HepG2 (cell line): ENCODE results near the gene SPATA13. TPM values are rescaled to one million over a fixed set of nuclear protein-coding genes. Genes with fewer than 3 reads are reported as not detected.

Experiments used
- ATAC-seq: fragments of 200-7000 bp; cut with Tn5 transposase; 3 replicates; pipeline ENCODE4 v1.9.1; 2020; ENCODE audit warnings: mild to moderate bottlenecking, moderate library complexity
- BruUV-seq: library from RNA; stranded (reverse); fragments of 400-500 nt; replicated peaks from 2 replicates; lab custom pipeline; 2021; lab: Mats Ljungman, UMichigan
- CTCF ChIA-PET: fragments of 300-600 bp; formaldehyde crosslinking; extraction: SDS; loops from one replicate; lab custom pipeline; 2021; ENCODE audit warnings: low total read pairs, inconsistent platforms, low intra/inter-chr PET ratio; lab: Yijun Ruan, JAX
- POLR2A ChIA-PET: fragments of 350-600 bp; sonication (Branson Sonifier 250); formaldehyde crosslinking; loops from one replicate; lab custom pipeline; 2020; ENCODE audit warnings: antibody characterized with exemption, inconsistent platforms; lab: Yijun Ruan, JAX
- DNase-seq: peaks from one replicate; pipeline ENCODE4 v3.0.0-alpha.2; 2015; ENCODE audit warnings: low spot score
- FAIRE-seq: peaks from 3 replicates; lab custom pipeline; 2011; peaks lifted over from hg19 to GRCh38; lab: Jason Lieb, UNC
- H2AFZ ChIP-seq: one replicate; pipeline ENCODE4 v1.6.1; 2011; ENCODE audit warnings: low read length, inconsistent platforms
- H3K27ac ChIP-seq: fragments of 300-600 bp; 3 replicates; pipeline ENCODE4 v1.8.0; 2011; ENCODE audit warnings: mixed run types, mild to moderate bottlenecking, mixed read lengths, low read length, inconsistent platforms; ENCODE audit not compliant: insufficient read depth; ENCODE audit errors: extremely low read length
- H3K27me3 ChIP-seq, 2 experiments: fragments of 200-600 bp in 1 of 2; 2 replicates in 1 of 2; 3 replicates in 1 of 2; pipeline versions ENCODE4 v1.6.0 to v1.8.0; 2011; ENCODE audit warnings: low read length in 2 of 2, mild to moderate bottlenecking in 2 of 2, moderate library complexity in 2 of 2, inconsistent platforms in 1 of 2; ENCODE audit not compliant: insufficient read depth in 2 of 2, control insufficient read depth in 1 of 2
- H3K36me3 ChIP-seq, 2 experiments: fragments of 200-600 bp in 1 of 2; replicated peaks in 1 of 2; 2 replicates in 1 of 2; 3 replicates in 1 of 2; pipeline versions ENCODE4 v1.5.1 to v1.8.0; 2011; ENCODE audit warnings: low read length in 2 of 2, inconsistent platforms in 1 of 2; ENCODE audit not compliant: insufficient read depth in 2 of 2, control insufficient read depth in 1 of 2
- H3K4me1 ChIP-seq: 2 replicates; pipeline ENCODE4 v1.5.1; 2012; ENCODE audit warnings: low read length, inconsistent platforms; ENCODE audit not compliant: insufficient read depth
- H3K4me2 ChIP-seq: 2 replicates; pipeline ENCODE4 v1.6.0; 2011; ENCODE audit warnings: low read depth, low read length, inconsistent platforms
- H3K4me3 ChIP-seq, 3 experiments: fragments of 200-600 bp in 1 of 3; sonication (generic), shearing (Covaris generic) in 1 of 3; replicated peaks in 1 of 3; 2 replicates each; pipeline ENCODE4 v1.5.1; 2011 to 2016; ENCODE audit warnings: low read length in 3 of 3, inconsistent platforms in 2 of 3, low read depth in 2 of 3, mild to moderate bottlenecking in 2 of 3, control low read depth in 1 of 3, mixed read lengths in 1 of 3; ENCODE audit not compliant: insufficient read depth in 1 of 3
- H3K79me2 ChIP-seq: one replicate; pipeline ENCODE4 v1.6.1; 2011; ENCODE audit warnings: low read length, inconsistent platforms; ENCODE audit not compliant: insufficient read depth
- H3K9ac ChIP-seq: 2 replicates; pipeline ENCODE4 v1.6.0; 2011; ENCODE audit warnings: mild to moderate bottlenecking, low read depth, low read length, inconsistent platforms; ENCODE audit not compliant: insufficient read depth
- H3K9me3 ChIP-seq: 2 replicates; pipeline ENCODE4 v1.5.1; 2012; ENCODE audit warnings: mild to moderate bottlenecking, low read length
- H4K20me1 ChIP-seq: 2 replicates; pipeline ENCODE4 v1.6.0; 2011; ENCODE audit warnings: inconsistent platforms, mild to moderate bottlenecking, low read length, moderate library complexity; ENCODE audit not compliant: insufficient read depth
- ELF3 ChIP-seq: IDR thresholded peaks from 2 replicates; pipeline ENCODE4 v1.6.1; 2016; ENCODE audit warnings: missing genetic modification reagents, missing compliant biosample characterization
- GATAD1 ChIP-seq: IDR thresholded peaks from 2 replicates; pipeline ENCODE4 v1.6.1; 2016; ENCODE audit warnings: missing genetic modification reagents, missing compliant biosample characterization
- HNF4G ChIP-seq, 2 experiments: sonication (generic) in 1 of 2; formaldehyde crosslinking in 1 of 2; IDR thresholded peaks; 2 replicates each; pipeline versions ENCODE4 v1.4.0 to v1.6.1; 2011 to 2020; ENCODE audit warnings: borderline replicate concordance in 2 of 2, low read depth in 2 of 2, mild to moderate bottlenecking in 2 of 2, low read length in 1 of 2, missing genetic modification reagents in 1 of 2, moderate library complexity in 1 of 2
- RFX3 ChIP-seq: IDR thresholded peaks from 2 replicates; pipeline ENCODE4 v1.6.1; 2016; ENCODE audit warnings: missing biosample characterization, missing genetic modification reagents
- TBX3 ChIP-seq: fragments of 450-650 bp; IDR thresholded peaks from 2 replicates; pipeline ENCODE4 v1.6.1; 2017; ENCODE audit warnings: antibody characterized with exemption, mild to moderate bottlenecking, inconsistent platforms, borderline replicate concordance
- ZNF235 ChIP-seq: sonication (generic); formaldehyde crosslinking; IDR thresholded peaks from 2 replicates; pipeline ENCODE4 v1.8.1; 2023; ENCODE audit warnings: mild to moderate bottlenecking, missing genetic modification reagents, borderline replicate concordance
- WGBS: methylation state at CpG from one replicate; pipeline ENCODE4 v1.1.6; 2017; ENCODE audit warnings: low lambda C conversion rate; 5-methylcytosine and 5-hydroxymethylcytosine counted together
- in situ Hi-C: cut with HindIII; loops from 2 replicates; pipeline ENCODE4 v1.10.0; 2017; ENCODE audit warnings: low pct_unique_long_range_greater_than_20kb; ENCODE audit not compliant: extremely low pct_ligation_motif_present
- intact Hi-C: fragments of 100-400 bp; cut with micrococcal nuclease; formaldehyde crosslinking; loops from one replicate; pipeline ENCODE4 v1.10.0; 2022; ENCODE audit not compliant: unreplicated experiment
- polyA plus RNA-seq, 8 experiments: library from polyadenylated mRNA; depleted of rRNA in 3 of 8; stranded (reverse) in 7 of 8; unstranded in 1 of 8; fragments of >200 nt; fragmentation: Illumina TruSeq in 4 of 8; extraction: Trizol in 4 of 8; gene quantifications; 2 replicates each; pipeline versions ENCODE4 v1.2.1 to v1.2.3, GENCODE V29; 2011 to 2016; ENCODE audit warnings: low read depth in 4 of 8, missing spikeins in 1 of 8, mixed read lengths in 1 of 8; ENCODE audit not compliant: insufficient read depth in 1 of 8
- total RNA-seq, 5 experiments: library from RNA; depleted of rRNA; stranded (reverse); fragments of >200 nt; fragmentation: Illumina TruSeq; extraction: Trizol; gene quantifications; 2 replicates each; pipeline ENCODE4 v1.2.3, GENCODE V29; 2016; ENCODE audit warnings: low read depth in 1 of 5
- TF ChIP-seq, protein P1 (sequence below): sonication (generic); formaldehyde crosslinking; IDR thresholded peaks from 2 replicates; pipeline ENCODE4 v1.5.0; 2020; ENCODE audit warnings: mild to moderate bottlenecking, missing genetic modification reagents, borderline replicate concordance

SPATA13 gene
- total and polyA plus RNA-seq, 2 of the 13 experiments (the other 11 are each of a cell fraction or from before 2014, with no cell fraction given): 11.3 to 14.2 TPM

DNA sequence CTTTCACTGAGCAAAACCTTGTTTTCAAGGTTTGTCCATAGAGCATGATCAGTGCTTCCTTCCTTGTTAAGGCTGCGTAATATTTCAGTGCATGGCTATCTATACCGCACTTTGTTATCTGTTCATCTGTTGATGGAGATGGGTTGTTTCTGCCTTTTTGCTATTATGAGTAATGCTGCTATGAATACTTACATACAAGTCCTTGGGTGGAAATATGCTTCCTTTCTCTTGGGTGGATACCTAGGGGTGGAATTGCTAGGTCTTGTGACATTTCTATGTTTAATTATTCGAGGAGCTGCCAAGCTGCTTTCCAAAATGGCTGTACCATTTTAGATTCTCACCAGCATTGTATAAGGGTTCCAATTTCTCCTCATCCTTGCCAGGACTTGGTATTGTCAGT is 70.9 kb downstream of the SPATA13 start:
- Histone ChIP-seq H3K9me3 (no peaks in the 10 kb centered on the region), H3K36me3 (peaks cover 0 to 2% of the 10 kb centered on the region in 2 experiments; a peak in 2 of 5 replicates), H3K4me2 (no peak overlapping the region), H3K27me3 (no peaks in the 10 kb centered on the region), H2AFZ (no peak overlapping the region), H3K27ac (no peak overlapping the region), H3K4me1 (peaks cover 11% of the 10 kb centered on the region), H3K79me2 (no peaks in the 10 kb centered on the region), H3K4me3 (no peak overlapping the region), H3K9ac (no peak overlapping the region), H4K20me1 (peaks cover 5% of the 10 kb centered on the region; the same call in 1 of the 2 replicates)
- DNase-seq: no peak
- in situ Hi-C loops (no loop called here), intact Hi-C loops (no loop called here)
- no peak for TF ChIP-seq RFX3
- no peak for TF ChIP-seq HNF4G (IDR thresholded peaks at IDR 0.05; ENCODE audit: borderline replicate concordance, low read depth, low read length)
- no peak for TF ChIP-seq HNF4G (CRISPR knock-in tag; IDR thresholded peaks at IDR 0.05; ENCODE audit: borderline replicate concordance, low read depth)
- no peak for FAIRE-seq
- CTCF ChIA-PET: no interaction called here
- BruUV-seq: no TSS peak
- POLR2A ChIA-PET: no interaction called here
- no peak for ATAC-seq
- WGBS: 96% methylated on average over 3 of the region's 3 CpGs

DNA sequence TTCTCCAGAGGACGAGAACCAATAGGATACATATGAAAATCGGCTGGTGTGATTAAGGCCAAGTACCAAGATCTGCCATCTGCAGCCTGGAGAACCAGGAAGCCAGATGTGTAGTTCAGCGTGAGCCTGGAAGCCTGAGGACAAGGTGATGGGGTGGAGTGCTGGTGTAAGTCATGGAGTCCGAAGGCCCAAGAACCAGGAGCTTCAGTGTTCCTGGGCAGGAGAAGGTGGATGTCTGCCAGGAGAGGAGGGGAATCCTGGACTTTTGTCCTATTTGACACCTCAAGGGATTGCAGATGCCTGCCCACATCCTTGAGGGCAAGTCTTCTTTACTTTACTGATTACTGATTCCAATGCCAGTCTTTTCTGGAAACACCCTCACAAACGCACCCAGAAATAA is 71.5 kb downstream of the SPATA13 start:
- FAIRE-seq: no peak
- CTCF ChIA-PET: no interaction called here
- POLR2A ChIA-PET: no interaction called here
- H3K27ac ChIP-seq: no peak overlapping the region
- intact Hi-C loops: no loop called here
- peaks cover 5% of the 10 kb centered on the region; the same call in 1 of the 2 replicates for H4K20me1 ChIP-seq
- DNase-seq: no peak
- in situ Hi-C loops: no loop called here
- no peaks in the 10 kb centered on the region for H3K27me3 ChIP-seq
- no peak overlapping the region for H3K4me2 ChIP-seq
- TF ChIP-seq ZNF235: no peak
- TF ChIP-seq ELF3 (CRISPR knock-in tag): no peak
- TF ChIP-seq TBX3: no peak
- TF ChIP-seq, protein P1, sequence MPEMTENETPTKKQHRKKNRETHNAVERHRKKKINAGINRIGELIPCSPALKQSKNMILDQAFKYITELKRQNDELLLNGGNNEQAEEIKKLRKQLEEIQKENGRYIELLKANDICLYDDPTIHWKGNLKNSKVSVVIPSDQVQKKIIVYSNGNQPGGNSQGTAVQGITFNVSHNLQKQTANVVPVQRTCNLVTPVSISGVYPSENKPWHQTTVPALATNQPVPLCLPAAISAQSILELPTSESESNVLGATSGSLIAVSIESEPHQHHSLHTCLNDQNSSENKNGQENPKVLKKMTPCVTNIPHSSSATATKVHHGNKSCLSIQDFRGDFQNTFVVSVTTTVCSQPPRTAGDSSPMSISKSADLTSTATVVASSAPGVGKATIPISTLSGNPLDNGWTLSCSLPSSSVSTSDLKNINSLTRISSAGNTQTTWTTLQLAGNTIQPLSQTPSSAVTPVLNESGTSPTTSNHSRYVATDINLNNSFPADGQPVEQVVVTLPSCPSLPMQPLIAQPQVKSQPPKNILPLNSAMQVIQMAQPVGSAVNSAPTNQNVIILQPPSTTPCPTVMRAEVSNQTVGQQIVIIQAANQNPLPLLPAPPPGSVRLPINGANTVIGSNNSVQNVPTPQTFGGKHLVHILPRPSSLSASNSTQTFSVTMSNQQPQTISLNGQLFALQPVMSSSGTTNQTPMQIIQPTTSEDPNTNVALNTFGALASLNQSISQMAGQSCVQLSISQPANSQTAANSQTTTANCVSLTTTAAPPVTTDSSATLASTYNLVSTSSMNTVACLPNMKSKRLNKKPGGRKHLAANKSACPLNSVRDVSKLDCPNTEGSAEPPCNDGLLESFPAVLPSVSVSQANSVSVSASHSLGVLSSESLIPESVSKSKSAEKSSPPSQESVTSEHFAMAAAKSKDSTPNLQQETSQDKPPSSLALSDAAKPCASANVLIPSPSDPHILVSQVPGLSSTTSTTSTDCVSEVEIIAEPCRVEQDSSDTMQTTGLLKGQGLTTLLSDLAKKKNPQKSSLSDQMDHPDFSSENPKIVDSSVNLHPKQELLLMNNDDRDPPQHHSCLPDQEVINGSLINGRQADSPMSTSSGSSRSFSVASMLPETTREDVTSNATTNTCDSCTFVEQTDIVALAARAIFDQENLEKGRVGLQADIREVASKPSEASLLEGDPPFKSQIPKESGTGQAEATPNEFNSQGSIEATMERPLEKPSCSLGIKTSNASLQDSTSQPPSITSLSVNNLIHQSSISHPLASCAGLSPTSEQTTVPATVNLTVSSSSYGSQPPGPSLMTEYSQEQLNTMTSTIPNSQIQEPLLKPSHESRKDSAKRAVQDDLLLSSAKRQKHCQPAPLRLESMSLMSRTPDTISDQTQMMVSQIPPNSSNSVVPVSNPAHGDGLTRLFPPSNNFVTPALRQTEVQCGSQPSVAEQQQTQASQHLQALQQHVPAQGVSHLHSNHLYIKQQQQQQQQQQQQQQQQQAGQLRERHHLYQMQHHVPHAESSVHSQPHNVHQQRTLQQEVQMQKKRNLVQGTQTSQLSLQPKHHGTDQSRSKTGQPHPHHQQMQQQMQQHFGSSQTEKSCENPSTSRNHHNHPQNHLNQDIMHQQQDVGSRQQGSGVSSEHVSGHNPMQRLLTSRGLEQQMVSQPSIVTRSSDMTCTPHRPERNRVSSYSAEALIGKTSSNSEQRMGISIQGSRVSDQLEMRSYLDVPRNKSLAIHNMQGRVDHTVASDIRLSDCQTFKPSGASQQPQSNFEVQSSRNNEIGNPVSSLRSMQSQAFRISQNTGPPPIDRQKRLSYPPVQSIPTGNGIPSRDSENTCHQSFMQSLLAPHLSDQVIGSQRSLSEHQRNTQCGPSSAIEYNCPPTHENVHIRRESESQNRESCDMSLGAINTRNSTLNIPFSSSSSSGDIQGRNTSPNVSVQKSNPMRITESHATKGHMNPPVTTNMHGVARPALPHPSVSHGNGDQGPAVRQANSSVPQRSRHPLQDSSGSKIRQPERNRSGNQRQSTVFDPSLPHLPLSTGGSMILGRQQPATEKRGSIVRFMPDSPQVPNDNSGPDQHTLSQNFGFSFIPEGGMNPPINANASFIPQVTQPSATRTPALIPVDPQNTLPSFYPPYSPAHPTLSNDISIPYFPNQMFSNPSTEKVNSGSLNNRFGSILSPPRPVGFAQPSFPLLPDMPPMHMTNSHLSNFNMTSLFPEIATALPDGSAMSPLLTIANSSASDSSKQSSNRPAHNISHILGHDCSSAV (CRISPR knock-in tag): no peak
- TF ChIP-seq GATAD1: no peak
- peaks cover 11% of the 10 kb centered on the region for H3K4me1 ChIP-seq
- BruUV-seq: no TSS peak
- WGBS: 94% methylated on average over 4 of the region's 5 CpGs
- no peak overlapping the region for H3K9ac ChIP-seq
- no peaks in the 10 kb centered on the region for H3K9me3 ChIP-seq
- no peaks in the 10 kb centered on the region for H3K79me2 ChIP-seq
- ATAC-seq: no peak
- no peak overlapping the region for H3K4me3 ChIP-seq
- peaks cover 0 to 2% of the 10 kb centered on the region in 2 experiments; a peak in 2 of 5 replicates for H3K36me3 ChIP-seq
- no peak overlapping the region for H2AFZ ChIP-seq
